Retina (tissue), 1 donor: ENCODE results near the gene MBOAT2.

ENCODE experiments used
- DNase-seq: peaks from one replicate; pipeline ENCODE4 v3.0.0-alpha.2; 2016

MBOAT2 gene

DNA sequence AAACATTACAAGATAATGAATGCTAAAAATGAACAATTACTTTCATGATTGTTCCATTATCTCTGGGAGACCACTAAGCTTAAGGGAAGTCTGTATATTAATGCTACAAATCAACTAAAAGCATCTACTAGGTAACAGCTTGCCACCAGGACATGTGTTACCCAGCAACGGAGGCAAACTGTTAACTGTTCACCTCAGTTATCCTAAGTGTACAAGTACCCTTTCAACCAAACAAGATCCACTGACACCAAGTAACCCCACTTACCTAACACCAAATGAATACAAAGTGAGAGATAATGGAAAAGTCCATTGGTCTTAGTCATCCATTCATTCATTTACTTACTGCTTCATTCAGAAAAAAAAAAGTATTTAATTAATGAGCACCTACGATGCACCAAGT lies 111.4 kb downstream of the MBOAT2 start:
- no peak for DNase-seq

DNA sequence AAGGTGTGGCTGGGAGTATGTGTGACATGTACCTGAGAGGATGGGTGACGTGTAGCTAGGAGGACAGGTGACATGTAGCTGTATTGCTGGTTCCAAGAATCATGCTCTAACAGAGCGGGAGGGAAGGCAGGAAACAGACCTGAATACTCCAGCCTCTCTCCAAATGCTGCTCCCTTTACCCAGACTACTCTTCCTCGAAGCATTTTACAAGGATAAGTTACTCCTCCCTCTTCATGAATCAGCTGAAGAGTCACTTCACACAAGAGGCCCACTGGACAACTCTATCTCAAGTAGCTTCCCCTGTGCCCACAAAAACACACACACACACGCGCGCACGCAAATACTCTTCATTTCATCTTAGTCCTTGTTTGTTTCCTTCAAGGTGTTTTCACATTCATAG lies 113.5 kb downstream of the MBOAT2 start:
- no peak for DNase-seq

DNA sequence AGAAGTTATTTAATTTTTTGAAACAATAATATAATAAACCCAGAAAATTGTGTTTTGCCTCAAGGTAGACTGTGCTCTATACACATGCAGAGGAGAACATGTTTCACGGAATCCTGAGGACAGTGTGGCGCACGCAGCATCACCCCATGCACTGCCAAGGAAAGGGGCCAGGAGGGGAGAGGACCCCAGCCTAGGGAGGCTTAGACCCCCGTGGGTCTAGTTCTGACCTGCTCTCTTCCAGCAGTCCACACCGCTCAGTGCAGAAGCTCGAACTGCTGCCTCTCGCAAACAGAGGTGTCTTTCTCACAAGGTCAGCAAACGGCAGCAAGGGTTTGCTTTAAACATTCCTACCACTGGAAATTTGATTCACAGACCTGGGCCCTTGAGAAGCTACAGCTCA lies 114.5 kb downstream of the MBOAT2 start:
- DNase-seq, result no peak

DNA sequence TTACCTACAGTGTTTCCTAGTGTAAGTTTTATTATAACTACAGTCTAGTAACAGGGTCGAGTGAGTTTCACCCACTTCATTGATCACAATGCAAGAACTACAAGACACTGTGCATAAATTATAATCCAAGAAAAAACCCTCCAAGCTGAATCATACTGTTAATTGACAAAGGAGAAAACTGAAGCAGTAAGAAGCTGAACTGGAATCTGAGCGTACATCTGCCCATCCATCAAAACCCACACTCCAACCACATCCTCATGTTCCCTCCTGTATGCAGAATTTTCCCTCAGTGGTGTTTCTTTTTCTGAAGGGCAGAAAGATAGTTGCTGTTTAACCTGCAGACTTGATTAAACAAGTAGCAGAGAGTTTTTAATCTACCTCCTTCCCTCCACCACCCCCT lies 116.6 kb downstream of the MBOAT2 start:
- no peak for DNase-seq

DNA sequence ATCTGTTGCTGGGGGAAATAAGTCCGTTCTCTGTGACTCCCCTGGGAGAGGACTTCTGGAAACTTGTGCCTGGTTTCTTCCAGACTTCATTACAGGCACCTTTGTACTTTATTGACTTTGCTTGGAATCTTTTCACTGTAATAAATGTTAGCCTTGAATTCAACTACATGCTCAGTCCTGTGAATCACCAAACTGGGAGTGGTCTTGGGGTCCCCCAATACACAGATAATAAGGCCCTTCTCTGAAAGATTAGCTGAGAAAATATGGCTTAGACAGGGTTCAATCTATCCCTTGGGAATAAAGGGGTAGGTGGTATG lies 117.3 kb downstream of the MBOAT2 start:
- DNase-seq, result no peak

DNA sequence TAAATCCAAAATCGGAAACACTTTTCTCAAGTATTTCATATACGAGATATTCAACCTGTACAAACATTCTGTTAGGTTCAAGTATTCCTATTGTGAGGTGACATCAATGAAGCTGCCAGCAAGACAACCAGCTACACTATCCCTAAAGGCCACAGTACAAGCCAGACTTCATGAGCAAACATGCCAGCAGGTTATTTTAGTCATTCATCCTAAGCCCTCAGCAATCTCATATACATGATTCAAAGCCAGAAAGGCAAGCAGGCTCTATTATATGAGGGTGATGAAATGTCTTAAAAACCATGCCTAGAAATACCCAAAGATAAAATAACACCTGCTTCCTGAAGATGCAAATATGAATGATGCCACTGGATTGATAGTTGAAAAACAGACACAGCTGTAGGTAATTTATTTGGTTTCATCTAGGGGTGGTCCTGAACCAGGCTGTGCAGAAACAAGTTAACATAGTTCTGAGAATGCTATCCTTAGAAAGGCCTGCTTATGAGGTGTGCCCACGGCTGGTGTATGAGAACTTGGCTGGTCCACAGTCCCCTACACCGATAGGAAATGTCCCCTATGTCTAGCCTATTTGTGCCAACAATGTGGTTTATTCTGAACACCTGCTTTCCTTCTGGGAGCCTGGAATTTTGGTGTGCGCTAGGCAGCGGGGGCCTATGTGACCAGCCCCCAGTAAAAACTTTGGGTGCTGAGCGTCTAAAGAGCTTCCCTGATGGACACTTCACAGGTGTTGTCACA lies 117.9 kb downstream of the MBOAT2 start:
- DNase-seq, result no peak

DNA sequence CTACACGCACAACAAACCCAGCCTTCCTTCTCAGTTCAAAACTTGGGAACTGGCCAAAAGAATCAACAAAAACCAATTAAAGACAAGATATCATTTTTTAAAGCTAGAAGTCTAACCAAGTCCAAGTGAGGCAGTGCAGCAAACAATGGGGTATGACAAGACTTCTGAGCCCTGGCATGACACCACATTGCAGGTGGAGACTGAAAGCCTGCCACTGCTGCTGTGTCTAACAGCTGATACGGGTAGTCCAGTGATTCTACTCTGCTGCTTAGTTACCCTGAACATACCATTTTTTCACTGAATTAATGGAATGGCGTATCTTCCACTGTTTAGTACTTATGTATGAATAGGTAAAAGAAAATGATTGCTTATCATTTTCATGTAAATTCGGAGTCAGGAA lies 118.7 kb downstream of the MBOAT2 start:
- no peak for DNase-seq

DNA sequence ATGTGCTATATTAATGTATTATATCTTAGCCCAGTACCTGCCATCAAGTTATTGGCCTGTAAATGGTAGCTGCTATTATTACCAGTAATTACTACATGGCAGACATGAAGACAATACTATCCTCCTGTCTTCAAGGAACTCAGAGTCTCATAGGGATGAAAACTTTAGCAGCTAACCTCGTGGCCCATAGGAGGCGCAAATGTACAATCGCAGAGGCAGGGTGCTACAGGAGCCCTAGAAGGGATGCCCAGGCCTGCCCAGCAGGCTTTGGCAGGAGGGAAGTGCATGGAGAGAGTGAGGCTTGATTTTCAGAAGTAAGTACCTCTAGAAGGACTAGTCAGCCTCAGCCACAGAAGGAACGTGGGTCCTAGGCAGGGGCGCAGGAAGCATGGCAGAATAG lies 121.4 kb downstream of the MBOAT2 start:
- DNase-seq, result no peak

DNA sequence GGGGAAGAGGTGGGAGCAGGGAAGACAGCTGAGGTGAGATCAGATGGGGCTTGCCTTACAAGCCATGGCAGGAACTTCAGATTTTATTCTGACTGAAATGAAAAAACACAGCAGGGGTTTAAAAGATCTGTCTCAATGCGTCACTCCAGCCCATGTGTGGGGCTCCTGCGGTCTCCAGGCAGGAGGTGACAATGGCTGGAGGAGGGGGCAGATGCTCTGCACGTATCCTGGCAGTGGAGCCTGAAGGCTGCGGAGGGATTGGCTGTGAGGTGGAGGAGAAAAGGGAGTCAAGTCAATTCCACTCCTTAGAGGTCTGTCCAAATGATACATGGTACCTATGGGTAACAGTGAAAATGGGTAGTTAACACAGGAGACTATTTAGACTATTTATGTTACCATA lies 125.6 kb downstream of the MBOAT2 start:
- DNase-seq, result peak; percentile 33

DNA sequence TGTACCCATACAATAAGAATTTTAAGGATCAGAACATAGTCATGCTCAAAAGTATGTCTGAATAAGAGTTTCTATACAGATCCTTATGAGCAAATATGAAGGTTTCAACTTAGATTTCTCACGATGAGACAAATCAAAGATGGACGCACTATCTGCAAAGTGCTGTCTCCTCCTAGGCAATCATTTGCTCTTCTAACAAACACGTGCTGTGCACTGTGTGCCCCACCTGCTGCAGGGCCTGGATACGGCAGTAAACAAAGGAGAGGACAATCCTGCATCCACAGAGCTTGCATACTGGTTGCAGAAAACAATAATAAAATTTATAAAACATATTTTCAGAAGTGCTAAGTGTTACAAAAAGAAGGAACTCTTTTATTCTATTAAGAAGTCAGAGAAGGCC lies 126.2 kb downstream of the MBOAT2 start:
- DNase-seq, result no peak

DNA sequence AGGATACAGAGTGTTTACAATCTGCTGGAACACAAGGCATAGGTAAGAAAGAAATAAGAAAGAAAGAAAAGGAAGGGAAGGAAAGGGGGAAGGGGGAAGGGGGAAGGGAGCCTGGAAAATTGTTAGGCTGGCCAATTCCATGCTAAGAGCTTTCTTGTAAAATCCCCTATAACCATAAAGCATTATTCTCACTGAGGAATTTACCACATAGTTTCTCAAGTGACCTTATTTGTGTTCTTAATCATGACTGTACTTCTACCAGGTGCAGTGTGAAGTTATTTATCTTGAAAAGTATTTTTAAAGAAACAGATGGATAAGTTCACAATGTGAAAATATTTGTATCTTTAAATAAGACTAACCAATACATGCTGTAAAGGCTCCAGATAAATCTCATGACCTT lies 126.9 kb downstream of the MBOAT2 start:
- no peak for DNase-seq

DNA sequence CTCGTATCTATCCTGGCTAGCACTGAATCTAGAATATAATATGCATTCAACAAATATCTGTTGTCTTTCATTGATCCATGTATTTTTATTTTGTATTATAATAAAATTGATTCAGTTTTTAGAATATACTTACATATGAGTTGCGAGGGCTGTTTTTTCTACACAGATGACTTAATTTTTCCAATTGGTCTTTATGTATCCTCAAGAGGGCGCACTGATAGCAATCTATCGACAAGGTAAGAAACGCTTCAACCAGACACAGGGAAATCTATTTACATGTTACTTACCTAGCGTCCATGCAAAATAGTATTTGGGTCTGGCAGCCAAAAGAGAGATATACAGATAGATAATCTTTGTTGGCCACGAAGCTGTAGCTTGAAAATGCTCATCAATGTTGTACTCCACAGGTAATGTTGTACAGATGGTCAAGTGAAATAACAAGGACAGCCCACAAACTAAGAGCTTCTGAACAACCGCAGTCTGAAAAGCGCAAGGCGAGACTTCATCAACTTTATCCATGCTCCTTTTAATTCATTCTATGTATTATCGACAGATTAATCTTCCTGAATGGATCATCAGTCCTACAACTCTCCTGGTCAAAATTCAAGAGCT lies 130.6 kb downstream of the MBOAT2 start:
- DNase-seq, result peak; percentile 26

DNA sequence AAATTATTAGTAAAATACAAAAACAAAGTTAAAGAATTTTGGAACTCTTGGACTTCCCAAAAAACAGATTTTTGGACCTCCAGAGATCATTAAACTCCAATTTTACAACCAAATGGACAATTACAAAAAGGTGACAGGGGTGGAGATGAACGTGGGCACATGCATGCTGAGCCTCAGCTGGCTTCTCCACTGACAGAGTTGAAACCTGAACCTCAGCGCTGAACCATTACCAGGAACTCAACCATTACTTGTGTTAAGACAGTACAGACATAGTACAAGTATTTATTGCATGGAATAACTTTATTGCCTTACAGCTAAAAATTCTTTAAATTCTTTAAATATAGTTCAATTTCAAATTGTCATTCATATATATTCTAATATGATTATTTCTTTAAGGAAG lies 133.0 kb downstream of the MBOAT2 start:
- no peak for DNase-seq

DNA sequence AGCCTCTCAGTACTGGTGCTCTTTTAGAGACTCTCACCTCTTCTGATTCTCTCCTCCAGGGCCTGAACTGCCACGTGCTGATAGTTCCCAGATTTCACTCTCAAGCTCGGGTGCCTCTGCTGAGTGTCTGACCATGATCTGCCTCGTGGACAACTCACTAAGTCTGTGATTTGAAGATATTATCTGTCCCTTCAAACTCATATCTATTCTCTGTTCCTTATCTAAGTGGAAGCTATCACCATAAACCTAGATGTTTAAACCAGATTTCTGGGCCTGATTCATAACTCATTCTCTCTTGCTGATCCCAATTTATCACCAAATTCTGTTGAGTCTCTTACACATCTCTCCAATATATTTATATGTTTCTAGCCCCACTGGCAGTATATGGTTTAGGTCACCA lies 136.1 kb downstream of the MBOAT2 start:
- DNase-seq, result no peak

DNA sequence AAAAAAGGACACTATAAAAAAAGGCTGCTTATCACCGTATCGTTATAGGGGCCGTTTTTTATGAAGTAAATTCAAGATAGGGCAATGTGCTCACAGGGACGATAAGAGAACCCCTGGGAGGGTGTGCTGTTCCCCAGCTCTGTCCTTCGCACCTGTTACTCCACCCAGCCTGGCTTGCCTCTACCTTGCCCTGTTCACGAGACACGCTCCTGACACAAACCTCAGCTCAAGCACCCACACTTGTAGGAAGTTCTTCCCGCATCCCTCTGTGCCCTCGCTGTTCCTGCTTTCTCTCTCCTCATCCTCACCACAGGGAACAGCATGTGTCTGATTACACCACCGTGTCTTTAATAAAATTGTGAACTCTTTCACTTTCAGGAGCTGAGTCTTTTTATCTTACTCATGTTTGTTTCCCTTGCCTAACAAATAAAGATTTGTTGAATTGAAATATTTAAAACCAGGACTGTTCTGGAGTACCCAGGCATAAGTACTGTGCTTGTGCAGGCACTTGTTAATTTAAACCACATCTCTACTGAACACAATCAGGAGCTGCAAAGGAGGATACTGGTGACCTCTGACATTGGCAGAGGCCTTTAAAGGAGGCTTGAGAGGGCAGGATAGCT lies 140.0 kb downstream of the MBOAT2 start:
- DNase-seq, result no peak

DNA sequence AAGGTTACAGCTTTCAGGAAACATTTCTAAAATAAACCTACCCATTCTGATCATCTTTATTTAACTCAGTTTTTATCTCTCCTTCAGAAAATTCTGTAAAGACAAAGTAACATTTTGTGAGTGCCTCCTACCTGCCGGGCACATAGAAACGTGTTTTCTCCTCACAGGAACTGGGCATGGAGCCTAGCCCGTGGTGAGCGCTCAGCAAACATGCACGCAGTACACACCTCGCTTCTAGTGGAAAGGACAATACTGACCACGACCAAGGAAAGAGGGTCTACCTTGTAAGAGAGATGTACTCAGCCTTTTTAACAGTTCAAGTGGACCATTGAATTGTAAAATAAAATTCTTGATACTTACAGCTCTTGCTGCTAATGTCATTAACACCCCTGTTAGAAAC lies 141.3 kb downstream of the MBOAT2 start:
- DNase-seq, result no peak

DNA sequence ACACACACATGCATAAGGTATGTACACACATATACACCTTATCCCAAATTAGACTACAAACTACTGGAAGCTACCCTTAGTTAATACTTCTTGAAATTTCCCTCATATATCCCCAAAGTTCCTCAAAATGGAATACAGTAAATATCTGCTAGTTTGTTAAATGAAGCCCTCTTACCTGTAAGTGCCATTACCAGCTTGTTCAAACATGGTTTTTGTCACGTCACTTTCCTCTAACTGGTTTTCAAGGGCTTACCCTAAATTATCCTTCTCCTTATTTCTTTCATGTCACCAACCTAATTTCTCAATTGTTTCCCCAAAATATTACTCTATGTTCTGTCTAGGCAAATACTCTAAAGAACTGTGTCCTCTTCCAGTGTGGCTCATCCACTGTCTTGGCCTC lies 141.7 kb downstream of the MBOAT2 start:
- DNase-seq, result no peak

DNA sequence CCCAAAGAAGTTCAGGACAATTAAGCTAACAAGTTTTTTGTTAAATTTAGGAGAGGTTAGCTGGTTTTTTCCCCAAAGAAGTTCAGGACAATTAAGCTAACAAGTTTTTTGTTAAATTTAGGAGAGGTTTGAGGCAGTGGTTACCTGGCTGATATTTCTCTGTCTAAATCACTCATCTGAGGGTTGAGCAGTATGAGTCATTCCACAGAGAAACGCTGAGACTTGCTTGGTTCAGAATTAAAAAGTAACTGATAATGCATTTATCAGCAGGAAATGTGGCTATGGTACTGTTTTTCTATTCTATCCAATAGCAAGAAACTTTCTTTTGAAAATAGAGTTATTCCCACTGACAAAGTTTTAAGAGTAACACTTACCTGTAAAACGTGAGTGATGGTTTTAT lies 143.2 kb downstream of the MBOAT2 start:
- no peak for DNase-seq

DNA sequence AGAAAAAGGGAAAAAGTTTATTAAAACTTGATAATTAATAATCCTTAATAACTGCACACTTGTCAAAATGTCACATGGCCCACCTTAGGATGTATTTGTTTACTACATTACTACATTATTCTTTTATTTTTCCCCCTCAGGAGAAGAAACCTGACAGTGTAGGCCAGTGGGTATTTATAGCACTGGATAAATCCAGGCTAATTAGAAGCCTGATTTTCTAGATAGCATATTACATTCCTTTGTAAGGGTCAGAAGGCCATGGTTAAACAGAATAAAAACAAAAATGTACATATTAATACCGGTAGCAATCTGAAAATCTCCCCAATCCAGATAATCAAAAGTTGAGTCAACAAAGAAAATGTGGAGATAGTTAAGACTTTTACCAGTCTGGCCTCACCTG lies 144.6 kb downstream of the MBOAT2 start:
- DNase-seq, result no peak

DNA sequence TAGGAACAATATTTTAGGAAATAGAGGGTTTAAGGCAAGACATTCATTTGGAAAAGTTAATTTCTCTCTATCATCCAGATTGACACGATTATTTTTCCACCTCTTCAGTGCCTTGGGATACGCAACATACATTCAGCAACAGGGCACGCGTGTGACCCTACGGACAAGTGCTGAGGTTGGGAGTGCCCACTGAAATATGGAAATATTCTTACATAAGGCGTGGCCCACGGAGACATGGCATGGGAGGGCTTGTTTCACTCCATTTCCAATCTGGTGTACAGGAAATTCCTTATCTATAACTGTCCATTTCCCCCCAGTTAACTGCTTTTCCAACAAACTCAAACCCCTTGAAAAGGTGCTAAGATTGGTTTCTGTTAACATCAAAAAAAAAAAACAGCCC lies 145.2 kb downstream of the MBOAT2 start:
- DNase-seq, result no peak

DNA sequence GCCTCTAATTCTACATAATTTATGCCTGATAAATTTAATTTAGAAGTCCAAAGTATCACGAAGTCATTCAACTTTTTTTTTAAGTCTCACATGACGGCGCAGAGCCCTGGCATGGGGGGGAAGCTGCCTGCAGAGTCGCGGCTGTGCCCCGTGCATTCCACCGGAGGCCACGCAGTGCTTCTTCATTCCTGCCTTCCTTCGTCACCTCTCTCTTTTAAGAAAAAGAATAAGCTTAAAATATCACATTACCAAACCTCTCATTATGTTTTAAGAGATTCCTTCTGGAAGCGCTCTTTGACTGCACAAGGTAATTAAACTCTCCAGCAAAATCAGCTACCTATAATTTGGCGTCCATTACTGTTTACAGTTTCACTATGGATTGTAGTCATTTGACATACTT lies 145.8 kb downstream of the MBOAT2 start:
- no peak for DNase-seq

DNA sequence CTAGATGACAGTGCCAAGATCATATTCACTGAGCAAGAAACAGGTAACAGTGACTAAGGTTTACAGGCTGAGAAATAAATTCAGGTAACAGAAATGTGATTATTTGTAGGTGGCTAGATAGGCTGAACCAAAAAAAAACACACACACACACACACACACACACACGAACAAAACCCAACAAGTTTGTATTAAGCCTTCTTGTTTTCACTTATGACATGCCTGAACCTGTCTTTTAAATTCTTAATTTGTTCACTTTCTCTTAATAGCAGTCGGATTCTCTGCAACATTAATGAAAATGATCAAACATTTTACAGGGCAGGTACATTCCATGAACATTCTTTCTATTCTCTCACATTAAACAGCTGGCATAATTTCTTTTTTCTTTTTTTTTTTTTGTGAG lies 147.3 kb downstream of the MBOAT2 start:
- no peak for DNase-seq

DNA sequence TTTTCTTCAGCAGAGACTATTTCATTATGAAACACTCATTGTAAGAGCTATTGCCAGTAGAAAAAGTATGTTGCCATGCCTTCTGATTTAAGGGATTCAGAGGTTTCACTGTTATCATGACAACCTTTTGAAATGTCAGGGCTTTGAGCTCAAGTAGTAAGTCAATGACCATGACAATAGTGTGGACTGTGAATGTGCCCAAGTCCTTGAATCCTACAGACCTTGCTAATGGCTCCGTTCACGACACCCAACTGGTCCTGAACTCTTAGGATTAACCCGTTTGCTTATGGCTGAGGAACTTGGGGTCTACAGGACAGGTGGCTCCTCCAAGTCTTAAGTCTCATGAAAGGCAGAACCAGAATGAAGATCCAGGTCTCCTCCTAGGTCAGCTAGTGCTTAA lies 148.5 kb downstream of the MBOAT2 start:
- no peak for DNase-seq

DNA sequence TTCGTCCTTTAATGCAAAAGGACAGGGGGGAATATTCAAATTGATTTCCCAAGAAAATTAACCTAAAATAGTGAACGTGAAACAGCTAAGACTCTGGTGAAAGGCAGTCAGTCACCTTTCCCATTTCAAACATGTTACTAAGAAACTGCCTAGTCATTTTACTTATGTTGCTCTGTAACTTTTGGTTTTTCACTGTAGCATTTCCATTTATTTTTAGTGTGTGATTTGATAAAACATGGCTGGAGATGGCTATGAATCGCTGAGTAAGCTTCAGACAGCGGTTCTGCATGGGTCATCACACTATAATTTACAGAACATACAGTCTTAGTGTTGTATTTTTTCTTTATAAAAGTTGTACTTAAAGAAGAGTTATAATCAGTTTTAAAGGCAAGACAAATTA lies 150.1 kb downstream of the MBOAT2 start:
- DNase-seq, result no peak
